ENCODE results near the gene ESRRB. TPM values are rescaled to one million over a fixed set of nuclear protein-coding genes. Genes with fewer than 3 reads are reported as not detected.

Gene ESRRB
- total RNA-seq, 1 donor from 2014 or later: not detected

DNA sequence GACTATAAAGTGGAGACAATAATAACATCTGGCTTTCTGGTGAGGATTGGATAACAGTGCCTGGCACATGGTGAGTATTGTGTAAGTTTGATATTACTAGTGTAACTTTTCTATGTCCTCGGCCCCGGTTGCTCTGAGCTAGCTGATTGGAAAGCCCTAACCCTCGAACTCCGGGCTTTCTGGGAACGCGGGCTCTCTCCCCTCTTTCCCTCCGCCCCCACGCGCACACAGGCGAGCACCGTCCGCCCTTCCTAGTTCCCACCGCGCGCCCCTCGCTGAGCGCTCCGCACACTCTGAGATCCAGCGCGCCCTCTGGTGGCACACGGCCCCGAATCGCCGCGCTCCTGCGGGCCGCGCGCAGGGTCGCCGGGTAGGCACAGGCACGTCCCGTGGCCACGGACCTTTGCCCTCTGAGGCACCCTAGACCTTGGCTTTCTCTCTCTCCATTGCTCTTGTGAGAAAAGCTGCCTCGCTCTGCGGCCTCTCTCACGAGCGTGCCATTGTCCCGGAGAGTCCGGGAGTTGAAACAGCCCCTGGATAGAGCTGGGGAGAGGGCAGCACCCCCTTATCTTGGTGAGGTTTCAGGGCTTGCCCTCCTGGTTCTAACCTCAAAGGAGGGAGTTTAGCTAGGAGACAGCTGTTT lies 23.2 kb upstream of the ESRRB start:
- peak; percentile 72 for DNase-seq

- no peak for DNase-seq
These were observed 21.6 kb upstream of the ESRRB start for GRCh38 chr14:76354310-76354709.

DNA sequence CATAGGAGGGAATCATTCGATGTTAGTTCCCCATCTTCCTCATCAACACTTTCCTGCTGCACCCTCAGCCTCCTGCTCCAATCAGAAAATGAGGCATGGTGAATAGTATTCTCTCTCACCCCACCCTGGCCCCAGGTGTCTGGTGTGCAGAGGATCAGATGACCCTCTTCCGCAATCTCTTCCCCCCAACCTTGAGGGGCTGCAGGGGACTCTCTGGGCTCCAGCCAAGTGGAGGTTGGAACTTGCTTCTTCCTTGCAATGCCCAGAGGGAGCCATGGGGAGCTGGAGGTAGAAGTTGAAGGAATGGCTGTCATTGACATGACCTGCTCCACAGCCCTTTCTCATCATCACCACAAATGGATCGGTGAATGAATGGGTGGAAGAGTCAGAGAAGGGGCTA lies 20.2 kb upstream of the ESRRB start:
- DNase-seq: no peak

DNA sequence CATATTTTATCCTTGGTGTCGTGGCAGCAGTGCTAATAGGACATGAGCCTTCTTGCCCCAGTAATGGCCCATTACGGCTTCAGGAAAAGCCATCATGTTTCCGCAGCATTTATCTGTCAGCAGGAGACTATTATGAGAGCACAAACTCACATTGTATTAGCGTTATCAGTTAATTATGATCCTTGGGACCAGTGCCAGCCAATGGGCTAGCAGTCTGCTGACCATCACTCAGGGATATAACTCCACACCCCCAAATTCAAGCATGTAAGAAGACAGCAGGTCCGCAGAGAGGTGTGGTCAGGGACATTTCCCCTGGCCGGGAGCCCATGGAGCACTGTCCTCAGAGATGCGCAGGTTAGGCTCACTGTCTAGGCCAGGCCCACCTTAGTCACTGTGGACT lies 4.9 kb upstream of the ESRRB start:
- DNase-seq: no peak

DNA sequence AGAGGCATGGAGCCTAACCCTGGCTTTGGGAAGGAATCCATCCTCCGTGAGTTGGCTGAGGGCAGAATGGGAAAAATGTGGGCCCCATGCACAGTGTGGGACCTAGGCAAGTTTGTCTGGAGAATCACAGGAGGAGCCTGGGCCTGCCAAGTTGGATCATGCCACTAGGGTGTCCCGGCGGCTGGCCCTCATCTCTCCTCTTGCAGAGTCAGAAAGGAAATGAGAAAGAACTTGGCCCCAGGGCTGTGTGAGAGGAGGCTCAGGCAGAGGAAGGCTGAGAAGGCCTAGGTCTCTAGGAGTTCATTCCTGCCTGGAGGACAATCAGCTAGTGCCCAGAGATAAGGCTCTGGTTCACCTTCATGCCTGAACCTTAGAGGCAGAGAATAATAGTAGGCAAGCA lies 2.5 kb upstream of the ESRRB start:
- no peak for DNase-seq

DNA sequence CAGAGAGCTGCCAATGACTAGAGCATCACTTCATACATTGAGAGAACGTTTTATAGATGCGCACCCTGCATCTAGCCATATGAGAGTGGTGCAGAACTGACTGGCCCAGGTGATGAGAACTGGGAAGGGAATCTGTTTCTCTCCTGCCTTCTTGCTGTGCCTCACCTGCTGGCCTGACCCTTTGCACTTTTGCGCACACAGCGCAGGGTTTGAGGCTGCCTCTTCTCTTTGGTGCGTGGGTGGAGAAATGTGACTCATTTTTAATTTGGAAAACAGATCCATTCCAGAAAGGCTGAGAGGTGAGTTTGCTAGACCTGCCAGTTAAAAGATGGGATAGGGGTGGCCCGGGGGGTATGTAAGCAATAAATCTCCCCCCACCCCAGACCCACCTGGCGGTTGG lies 453 bp upstream of the ESRRB start:
- DNase-seq: no peak

DNA sequence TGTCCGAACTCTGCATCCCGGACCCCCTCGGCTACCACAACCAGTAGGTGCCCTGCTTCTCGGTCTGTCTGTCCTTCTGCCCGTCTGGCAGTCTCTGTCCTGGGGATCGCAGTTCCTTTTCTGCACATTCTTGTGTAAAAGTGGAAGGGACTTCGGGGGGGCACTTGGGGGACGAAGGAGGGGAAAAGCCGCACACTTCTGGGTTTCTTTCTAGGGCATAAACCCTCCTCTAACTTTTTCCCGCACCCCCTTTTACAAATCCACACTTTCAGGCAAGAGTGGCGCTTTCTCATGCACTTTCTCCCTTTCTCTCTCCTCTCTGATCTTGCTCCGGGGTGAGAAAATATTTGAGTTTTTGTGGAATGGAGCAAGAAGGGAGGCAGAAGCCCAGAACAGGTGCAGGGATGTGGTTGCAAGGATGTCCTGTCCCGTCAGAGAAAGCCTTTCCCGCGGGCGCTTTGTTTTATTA lies 506 bp downstream of the ESRRB start:
- no peak for DNase-seq

DNA sequence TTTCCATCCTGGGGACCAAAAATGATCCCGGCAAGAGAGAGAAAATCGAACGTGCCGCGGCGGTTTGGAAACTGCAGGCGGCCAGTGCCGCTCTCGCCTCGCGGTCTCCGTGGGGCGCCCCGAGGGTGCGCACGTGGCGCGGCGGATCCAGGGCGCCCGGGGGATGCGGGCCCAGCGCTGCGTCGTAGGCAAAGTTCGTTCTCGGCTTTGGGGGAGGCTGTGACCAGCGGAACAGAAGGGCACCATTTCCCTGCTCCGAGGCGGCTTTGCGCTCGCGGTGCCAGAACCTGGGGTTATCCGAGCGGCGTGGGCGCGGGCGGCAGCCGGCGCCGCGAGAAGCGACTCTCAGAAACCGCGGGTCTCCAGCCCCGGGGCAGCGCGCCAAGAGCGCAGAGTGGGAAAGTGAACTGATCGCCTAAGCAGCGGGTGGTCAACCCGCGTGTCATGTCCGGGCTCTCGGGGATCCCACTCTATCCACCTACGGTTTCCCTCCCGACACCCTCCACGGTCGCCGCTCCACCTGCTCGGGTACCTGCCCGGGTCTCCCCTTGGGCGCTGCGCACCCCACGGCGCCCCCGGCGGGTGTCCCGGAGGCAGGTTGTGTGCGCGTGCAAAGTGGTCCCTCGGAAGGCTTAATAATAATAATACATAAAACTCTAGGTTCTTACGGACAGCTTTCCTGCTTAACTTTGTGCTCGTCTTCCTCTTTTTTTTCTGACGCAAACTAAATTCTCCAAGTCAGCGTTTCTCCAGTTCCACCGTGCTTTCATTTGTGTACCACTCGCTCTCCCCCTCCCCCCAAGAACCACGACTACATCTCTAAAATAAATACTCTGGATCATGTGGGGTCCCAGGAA lies 1.2 kb downstream of the ESRRB start:
- no peak for DNase-seq

DNA sequence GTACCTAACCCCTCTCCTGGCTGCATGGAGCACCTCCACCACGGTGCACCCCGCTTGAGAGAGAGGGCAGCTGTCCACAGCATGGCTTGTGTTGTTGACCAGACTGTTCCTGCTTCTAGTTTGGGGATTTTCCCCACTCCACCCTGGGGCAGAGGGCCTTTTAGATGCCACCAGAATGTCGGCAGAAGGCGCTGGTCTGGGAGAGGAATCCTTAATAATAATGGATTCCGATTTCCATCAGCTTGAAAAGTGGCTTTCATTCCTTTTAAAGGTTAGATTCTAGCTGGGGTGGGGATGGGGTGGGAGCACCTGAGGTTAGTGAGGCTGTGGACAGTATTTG lies 1.8 kb downstream of the ESRRB start:
- no peak for DNase-seq

DNA sequence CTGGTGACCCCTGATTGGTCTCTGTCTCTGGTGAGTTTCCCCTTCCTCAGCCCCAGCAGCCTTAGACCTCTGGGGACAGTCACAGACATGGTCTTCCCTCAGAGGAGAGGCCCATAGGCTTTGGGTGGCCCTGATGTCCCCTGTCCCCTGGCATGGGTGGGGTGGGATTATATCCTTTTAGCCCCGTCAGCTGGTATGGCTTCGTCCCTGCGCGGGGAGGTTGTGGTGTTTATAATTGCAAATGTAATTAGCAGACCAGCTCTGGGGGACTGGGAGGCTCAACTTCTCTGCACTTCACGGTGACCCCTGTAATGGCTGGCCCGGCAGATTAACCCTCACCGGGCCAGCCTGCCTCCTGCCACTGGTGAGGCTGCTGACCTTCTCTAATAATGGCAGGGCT lies 5.1 kb downstream of the ESRRB start:
- no peak for DNase-seq

GRCh38 chr14:76381817-76382494 lies 6.0 kb downstream of the ESRRB start:
- no peak for DNase-seq

- DNase-seq: no peak
These were observed 6.5 kb downstream of the ESRRB start for GRCh38 chr14:76382495-76382832.

- no peak for DNase-seq
These were observed 9.5 kb downstream of the ESRRB start for GRCh38 chr14:76385435-76385834.

GRCh38 chr14:76386944-76387782 lies 11.2 kb downstream of the ESRRB start:
- DNase-seq: peak; percentile 82

GRCh38 chr14:76389841-76390240 lies 13.9 kb downstream of the ESRRB start:
- DNase-seq: no peak

GRCh38 chr14:76390621-76391020 lies 14.7 kb downstream of the ESRRB start:
- no peak for DNase-seq

- no peak for DNase-seq
These were observed 16.2 kb downstream of the ESRRB start for GRCh38 chr14:76391981-76392690.

GRCh38 chr14:76394569-76394968 lies 18.6 kb downstream of the ESRRB start:
- no peak for DNase-seq

- DNase-seq: no peak
These were observed 19.2 kb downstream of the ESRRB start for GRCh38 chr14:76395161-76395560.

DNA sequence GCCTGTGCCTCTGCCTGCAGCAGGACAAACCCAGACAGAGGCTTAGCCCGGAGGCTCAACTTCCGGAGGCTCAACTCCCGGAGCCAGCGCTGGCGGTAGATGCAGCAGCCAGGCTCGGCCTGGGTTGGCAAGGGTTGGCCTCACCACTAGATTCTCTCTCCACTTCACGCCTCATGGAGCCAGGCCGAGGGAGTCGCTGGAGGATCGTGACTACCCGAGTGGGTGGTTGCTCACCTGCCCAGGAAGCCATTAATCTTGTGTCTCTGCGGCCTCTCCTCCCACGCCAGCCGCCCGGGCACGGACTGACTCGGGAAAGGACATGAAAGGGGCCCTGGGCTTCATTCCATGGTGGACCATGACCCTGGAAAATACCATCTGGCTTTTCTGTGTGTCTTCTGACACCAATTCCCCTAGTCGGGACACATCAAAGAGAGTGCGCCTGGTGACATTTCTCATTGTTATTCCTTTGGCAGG lies 20.8 kb downstream of the ESRRB start:
- no peak for DNase-seq

- no peak for DNase-seq
These were observed 29.7 kb downstream of the ESRRB start for GRCh38 chr14:76405627-76406026.
